Nephron (organoid): ENCODE results near the gene TM7SF3.
"Not testable (repeated sequence)": the region's sequence is repeated elsewhere in the genome, so short reads cannot be mapped to it uniquely, and the experiment has no call there.

Source experiments
- H3K27ac Mint-ChIP-seq, 3 experiments: 2 replicates each; pipeline ENCODE4 v1.8.0; 2020; ENCODE audit warnings: mixed read lengths in 3 of 3, mild to moderate bottlenecking in 2 of 3, moderate library complexity in 1 of 3
- H3K27me3 Mint-ChIP-seq: 2 replicates; pipeline ENCODE4 v1.8.0; 2021; ENCODE audit warnings: low read depth, mild to moderate bottlenecking, moderate library complexity, mixed read lengths
- H3K36me3 Mint-ChIP-seq: 2 replicates; pipeline ENCODE4 v1.8.0; 2020; ENCODE audit warnings: low read depth, mixed read lengths
- H3K4me1 Mint-ChIP-seq: 2 replicates; pipeline ENCODE4 v1.8.0; 2020; ENCODE audit warnings: mixed read lengths
- H3K4me3 Mint-ChIP-seq, 3 experiments: 2 replicates each; pipeline ENCODE4 v1.8.0; 2020; ENCODE audit warnings: mild to moderate bottlenecking in 3 of 3, mixed read lengths in 3 of 3, moderate library complexity in 2 of 3
- H3K9me3 Mint-ChIP-seq: 2 replicates; pipeline ENCODE4 v1.8.0; 2020; ENCODE audit warnings: mixed read lengths
- TF ChIP-seq, protein P1 (sequence below), 3 experiments: fragments of 200-600 bp; sonication (generic); IDR thresholded peaks; one replicate each; pipeline ENCODE4 v1.5.0; 2021; ENCODE audit warnings: antibody characterized with exemption in 3 of 3; ENCODE audit not compliant: unreplicated experiment in 3 of 3

The TM7SF3 gene

DNA sequence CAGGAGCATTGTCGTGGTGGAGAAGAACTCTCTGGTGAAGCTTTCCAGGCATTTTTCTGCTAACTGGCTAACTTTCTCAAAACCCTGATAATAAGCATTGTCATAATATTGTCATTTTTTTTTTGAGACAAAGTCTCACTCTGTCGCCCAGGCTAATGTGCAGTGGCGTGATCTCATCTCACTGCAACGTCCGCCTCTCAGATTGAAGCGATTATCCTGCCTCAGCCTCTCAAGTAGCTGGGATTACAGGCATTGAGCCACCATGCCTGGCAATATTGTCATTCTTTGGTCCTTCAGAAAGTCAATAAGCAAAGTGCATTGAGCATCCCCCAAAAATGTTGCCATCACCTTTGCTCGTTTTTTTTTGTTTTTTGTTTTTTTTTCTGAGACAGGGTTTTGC lies 41.8 kb upstream of the TM7SF3 start:
- Mint-ChIP-seq H3K36me3 (no peaks in the 10 kb centered on the region), H3K9me3 (no peaks in the 10 kb centered on the region), H3K27me3 (no peaks in the 10 kb centered on the region), H3K4me1 (no peaks in the 10 kb centered on the region), H3K4me3 (no peak overlapping the region), H3K27ac (no peak overlapping the region)
- TF ChIP-seq, protein P1, sequence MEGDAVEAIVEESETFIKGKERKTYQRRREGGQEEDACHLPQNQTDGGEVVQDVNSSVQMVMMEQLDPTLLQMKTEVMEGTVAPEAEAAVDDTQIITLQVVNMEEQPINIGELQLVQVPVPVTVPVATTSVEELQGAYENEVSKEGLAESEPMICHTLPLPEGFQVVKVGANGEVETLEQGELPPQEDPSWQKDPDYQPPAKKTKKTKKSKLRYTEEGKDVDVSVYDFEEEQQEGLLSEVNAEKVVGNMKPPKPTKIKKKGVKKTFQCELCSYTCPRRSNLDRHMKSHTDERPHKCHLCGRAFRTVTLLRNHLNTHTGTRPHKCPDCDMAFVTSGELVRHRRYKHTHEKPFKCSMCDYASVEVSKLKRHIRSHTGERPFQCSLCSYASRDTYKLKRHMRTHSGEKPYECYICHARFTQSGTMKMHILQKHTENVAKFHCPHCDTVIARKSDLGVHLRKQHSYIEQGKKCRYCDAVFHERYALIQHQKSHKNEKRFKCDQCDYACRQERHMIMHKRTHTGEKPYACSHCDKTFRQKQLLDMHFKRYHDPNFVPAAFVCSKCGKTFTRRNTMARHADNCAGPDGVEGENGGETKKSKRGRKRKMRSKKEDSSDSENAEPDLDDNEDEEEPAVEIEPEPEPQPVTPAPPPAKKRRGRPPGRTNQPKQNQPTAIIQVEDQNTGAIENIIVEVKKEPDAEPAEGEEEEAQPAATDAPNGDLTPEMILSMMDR (IDR thresholded peaks at IDR 0.05; ENCODE audit: unreplicated experiment in 3 of 3): no peak

GRCh38 chr12:27052742-27053141 lies 38.6 kb upstream of the TM7SF3 start:
- Mint-ChIP-seq H3K27ac (no peak overlapping the region), H3K27me3 (no peaks in the 10 kb centered on the region), H3K4me3 (no peak overlapping the region), H3K9me3 (no peaks in the 10 kb centered on the region), H3K4me1 (no peaks in the 10 kb centered on the region), H3K36me3 (no peaks in the 10 kb centered on the region)
- TF ChIP-seq, protein P1 (IDR thresholded peaks at IDR 0.05; ENCODE audit: unreplicated experiment in 3 of 3): no peak

- H3K27ac Mint-ChIP-seq: no peak overlapping the region
- no peaks in the 10 kb centered on the region for H3K4me1 Mint-ChIP-seq
- TF ChIP-seq, protein P1 (IDR thresholded peaks at IDR 0.05; ENCODE audit: unreplicated experiment in 3 of 3): no peak
Observed at GRCh38 chr12:27052176-27052575, 38.0 kb upstream of the TM7SF3 start.

GRCh38 chr12:27048822-27049752 lies 34.9 kb upstream of the TM7SF3 start:
- no peak overlapping the region for H3K27ac Mint-ChIP-seq
- peaks cover 4% of the 10 kb centered on the region for H3K36me3 Mint-ChIP-seq
- H3K4me3 Mint-ChIP-seq: no peak overlapping the region
- H3K27me3 Mint-ChIP-seq: no peaks in the 10 kb centered on the region
- peaks cover 9% of the 10 kb centered on the region for H3K9me3 Mint-ChIP-seq
- TF ChIP-seq, protein P1 (IDR thresholded peaks at IDR 0.05; ENCODE audit: unreplicated experiment in 3 of 3): no peak
- no peaks in the 10 kb centered on the region for H3K4me1 Mint-ChIP-seq

More at GRCh38 chr12:27052176-27052575, 38.0 kb upstream of the TM7SF3 start:
- Mint-ChIP-seq H3K9me3 (no peaks in the 10 kb centered on the region), H3K36me3 (no peaks in the 10 kb centered on the region), H3K4me3 (no peak overlapping the region), H3K27me3 (no peaks in the 10 kb centered on the region)

DNA sequence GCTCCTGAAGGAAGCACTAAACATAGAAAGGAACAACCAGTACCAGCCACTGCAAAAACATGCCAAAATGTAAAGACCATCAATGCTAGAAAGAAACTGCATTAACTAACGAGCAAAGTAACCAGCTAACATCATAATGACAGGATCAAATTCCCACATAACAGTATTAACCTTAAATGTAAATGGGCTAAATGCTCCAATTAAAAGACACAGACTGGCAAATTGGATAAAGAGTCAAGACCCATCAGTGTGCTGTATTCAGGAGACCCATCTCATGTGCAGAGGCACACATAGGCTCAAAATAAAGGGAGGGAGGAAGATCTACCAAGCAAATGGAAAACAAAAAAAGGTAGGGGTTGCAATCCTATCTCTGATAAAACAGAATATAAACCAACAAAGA lies 27.8 kb upstream of the TM7SF3 start:
- H3K4me1 Mint-ChIP-seq, H3K27ac Mint-ChIP-seq, H3K27me3 Mint-ChIP-seq, H3K4me3 Mint-ChIP-seq: not testable (repeated sequence)
- H3K36me3 Mint-ChIP-seq: peaks cover 38% of the 10 kb centered on the region
- peaks cover 41% of the 10 kb centered on the region for H3K9me3 Mint-ChIP-seq

DNA sequence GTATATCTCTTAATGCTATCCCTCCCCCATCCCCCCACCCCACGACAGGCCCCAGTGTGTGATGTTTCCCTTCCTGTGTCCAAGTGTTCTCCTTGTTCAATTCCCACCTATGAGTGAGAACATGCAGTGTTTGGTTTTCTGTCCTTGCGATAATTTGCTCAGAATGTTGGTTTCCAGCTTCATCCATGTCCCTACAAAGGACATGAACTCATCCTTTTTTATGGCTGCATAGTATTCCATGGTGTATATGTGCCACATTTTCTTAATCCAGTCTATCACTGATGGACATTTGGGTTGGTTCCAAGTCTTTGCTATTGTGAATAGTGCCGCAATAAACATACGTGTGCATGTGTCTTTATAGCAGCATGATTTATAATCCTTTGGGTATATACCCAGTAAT lies 26.5 kb upstream of the TM7SF3 start:
- not testable (repeated sequence) for H3K27ac Mint-ChIP-seq, H3K27me3 Mint-ChIP-seq, H3K4me1 Mint-ChIP-seq, H3K4me3 Mint-ChIP-seq
- peaks cover 37% of the 10 kb centered on the region for H3K9me3 Mint-ChIP-seq
- peaks cover 42% of the 10 kb centered on the region for H3K36me3 Mint-ChIP-seq
